ENCODE measurements around the gene CLK2. TPM values are rescaled to one million over a fixed set of nuclear protein-coding genes. Genes with fewer than 3 reads are reported as not detected.

The CLK2 gene
- 14.2 and 16.9 TPM in 2 replicates for total RNA-seq

DNA sequence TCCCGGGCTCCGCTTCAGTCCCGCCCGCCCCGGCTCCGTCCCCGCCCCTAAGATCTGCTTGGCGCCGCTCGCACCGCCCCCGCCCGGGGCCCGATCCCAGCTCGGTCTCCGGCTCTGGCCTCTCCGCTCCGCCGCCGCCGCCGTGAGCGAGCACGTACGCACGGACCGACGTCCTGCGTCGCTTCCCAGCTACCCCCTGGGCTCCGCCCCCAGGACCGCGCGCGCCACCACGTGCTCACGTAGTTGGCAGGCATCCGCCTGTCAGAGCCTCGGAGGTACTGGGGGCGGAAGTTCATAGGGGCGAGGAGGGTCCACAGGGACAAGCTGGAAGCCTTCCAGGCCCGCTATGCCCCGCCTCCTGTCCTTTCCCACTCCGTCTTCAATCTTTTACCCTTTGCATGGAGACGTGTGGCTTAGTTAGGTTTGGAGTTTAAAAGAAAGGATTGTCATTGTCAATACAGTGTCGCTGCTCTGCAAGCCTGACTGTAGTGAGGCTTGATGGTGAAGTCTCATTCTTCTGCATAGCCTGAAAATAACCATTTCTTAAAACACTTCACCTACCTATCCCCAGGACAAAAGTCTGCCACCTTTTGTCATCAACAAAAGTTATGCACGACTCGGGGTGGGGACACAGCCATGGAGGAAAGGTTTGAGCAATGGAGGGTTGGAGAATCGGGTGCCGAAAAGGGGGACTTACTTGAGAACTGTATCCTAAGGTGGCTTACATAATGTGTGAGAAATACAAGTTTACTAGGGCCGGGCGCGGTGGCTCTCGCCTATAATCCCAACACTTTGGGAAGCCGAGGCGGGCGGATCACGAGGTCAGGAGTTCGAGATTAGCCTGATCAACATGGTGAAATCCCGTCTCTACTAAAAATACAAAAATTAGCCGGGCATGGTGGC lies at the start of gene CLK2:
CLK2 (minus strand) TSS at position 162 of the 903 bp plus-strand sequence. CDS start 2,527 bp downstream, outside the sequence.

DNA sequence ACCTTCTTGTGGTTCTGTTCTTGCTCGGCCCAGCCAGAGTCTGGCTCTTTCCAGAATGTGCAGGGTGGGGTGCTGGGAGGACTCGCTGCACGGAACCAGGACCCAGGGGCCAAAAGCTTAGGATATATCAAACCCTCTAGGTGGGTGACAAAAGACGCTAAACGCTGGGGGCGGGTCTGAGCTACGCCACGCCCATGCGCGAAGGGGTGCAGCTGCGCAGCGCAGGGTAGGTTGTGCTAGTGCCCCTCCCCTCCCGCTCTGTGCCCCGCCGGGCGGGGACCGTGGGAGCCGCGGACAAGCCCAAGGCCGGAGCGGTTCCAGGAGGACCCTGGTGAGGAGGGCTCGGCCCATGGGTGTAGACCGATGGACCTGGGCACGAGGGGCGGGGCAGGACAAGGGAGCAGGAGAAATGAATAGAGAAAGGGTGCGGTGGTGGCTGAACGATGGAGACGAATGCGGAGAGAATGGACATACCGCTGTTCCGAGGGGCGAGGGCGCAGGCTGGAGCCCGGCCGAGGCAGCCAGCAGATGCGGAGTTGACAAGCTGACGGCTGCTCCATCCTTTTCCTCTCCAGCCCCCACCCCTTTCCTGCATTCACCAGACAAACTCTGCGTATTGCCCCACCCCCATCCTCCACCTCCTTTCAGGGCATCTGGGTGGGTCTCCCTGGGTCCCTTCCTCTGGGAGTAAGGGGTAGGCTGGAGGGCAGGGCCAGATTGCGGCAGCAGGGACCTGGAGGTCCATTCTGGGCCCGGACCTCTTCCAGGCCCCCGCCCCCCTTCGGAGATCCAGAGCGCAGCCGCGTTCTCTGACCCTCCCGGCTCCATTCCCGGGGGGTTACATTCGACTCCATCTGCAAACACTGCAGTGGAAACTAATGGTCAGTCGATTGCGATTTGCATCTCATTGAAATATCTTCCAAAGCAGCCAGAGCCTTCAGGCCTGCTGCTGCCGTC lies 47.6 kb upstream of the CLK2 start, which contains the start of gene RUSC1:
RUSC1 (plus strand) TSS at position 234 of the 957 bp plus-strand sequence. CDS start 880 bp downstream, outside the sequence.

DNA sequence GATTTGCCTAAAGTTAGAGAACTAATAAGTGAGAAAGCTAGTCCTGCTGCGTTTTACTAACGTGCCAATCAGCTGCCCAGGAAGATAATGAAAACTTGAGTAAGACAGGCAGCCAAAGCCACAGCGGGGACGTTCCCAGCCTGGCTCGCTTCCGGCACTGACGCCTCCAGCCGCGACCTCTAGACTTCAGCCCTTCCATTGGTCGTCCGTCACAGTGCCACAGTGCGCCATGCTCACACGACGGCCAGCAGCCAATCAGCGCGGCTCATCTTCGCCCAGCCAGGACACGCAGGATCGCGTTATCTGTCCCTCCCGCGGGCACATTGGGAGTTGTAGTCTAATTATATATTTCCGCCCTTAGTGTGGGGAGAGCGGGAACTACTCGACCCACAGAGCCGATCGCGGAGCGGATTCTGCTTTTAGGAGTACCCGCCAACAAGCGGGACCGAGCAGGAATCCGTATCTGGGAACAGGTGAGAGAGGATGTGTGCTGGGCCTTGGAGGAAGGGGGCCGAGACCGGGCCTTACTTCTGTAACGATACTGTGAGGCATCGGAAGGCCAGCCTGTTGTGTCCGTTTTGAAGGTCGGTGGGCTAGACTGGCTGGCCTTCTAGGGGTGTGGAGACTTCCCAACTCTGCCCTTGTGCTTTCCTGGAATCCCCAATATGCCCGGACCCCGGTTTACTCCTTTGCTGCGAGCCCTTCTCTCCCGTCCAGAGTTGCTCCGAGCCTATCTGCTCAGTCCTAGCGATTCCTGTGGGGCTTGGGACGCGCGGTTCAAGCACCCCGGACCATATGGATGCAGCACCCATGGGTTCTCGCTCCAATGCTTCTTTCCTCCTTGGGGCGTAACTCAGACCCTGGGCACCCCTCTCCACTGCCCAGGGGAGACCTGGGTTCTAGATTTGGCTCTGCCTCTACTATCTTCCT lies 35.5 kb upstream of the CLK2 start, which contains the start of gene FDPS:
FDPS (plus strand) TSS at position 374 of the 930 bp plus-strand sequence. CDS start 924 bp downstream, outside the sequence.

GRCh38 chr1:155301342-155301841 lies 28.1 kb upstream of the CLK2 start, which contains the start of gene PKLR:
TSS of gene PKLR (minus strand) at chr1:155301438. CDS start at chr1:155301395, 43 bp downstream.

DNA sequence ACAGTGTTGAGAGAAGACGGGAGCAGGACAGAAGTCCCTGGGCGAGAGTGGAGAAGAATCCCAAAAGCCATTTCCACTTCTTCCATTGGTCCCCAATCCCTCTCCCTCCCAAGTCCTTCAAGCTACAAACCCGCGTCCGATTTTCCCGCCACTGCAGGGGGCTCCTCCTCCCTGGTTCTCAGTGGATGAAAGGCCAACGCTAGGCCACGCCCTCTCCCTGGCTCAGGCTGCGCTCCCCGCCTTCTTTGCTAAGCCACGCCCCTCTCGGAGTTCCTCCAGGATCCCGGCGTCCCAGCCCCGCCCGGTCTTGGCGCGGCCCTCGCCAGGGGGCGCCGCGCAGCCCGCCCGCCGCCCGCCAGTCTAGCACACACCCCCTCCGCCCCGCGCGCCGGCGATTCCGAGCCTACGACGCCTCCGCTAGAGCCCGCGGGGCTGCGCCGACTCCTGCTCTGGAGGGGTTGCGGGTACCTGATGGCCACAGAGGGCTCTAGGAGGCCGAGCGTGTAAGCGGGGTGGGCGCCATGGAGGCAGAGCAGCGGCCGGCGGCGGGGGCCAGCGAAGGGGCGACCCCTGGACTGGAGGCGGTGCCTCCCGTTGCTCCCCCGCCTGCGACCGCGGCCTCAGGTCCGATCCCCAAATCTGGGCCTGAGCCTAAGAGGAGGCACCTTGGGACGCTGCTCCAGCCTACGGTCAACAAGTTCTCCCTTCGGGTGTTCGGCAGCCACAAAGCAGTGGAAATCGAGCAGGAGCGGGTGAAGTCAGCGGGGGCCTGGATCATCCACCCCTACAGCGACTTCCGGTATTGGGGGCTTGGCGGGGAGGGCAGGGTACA lies 4.0 kb upstream of the CLK2 start, which contains the start of gene HCN3:
HCN3 (plus strand) TSS at position 394 of the 832 bp plus-strand sequence; CDS start at position 522, 128 bp downstream.

DNA sequence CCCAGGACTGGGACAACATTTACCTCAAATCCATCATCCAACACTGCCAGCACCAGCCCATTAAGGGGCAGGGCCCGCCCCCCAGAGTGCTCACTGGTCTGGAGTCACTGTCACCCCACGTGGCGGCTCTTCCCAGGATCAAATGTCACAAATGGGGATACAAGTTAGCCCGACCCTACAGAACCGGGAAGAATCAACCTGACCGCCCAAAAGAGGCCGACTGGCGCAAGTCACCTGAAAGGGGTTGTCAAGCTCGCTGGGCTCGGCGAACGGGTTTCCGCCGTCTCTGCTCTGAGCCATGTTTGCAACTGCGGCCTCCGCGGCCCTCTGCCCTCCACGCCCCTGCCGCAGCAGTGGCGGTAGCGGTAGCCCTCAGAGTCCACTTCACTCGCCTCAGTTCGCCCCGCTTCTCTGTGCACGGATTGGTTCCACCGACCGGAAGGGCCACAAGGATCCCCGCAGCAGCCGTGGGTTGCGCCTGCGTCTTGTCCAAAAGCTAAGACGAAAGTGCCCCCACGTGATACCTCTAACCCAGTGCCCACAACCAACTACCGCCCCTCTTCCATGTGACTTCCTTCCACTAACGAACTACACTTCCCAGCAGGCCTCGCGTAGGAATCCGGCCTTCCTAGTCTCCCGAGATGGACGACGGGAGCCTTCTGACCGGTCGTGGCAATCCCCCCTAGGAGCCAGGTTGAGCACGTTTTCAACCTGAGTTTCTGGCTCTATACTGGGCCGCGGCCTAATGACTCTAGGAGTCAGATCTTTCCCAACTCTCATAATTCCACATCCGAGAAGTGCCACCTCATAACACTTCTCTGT lies 11.2 kb downstream of the CLK2 start, which contains the start of gene SCAMP3:
SCAMP3 (minus strand) TSS at position 509 of the 822 bp plus-strand sequence; CDS start at position 300, 209 bp downstream.

GRCh38 chr1:155255243-155256007 lies 17.9 kb downstream of the CLK2 start, which contains the start of gene ENTREP3:
TSS of gene ENTREP3 (minus strand) at chr1:155255483. CDS start at chr1:155254877, 606 bp downstream.

Other genes with a start within 250 kb of the CLK2 start
- not detected in 2 replicates for gene DCST2, start 239.7 kb downstream of the CLK2 start, total RNA-seq
- gene DCST1, start 239.7 kb downstream of the CLK2 start, total RNA-seq, result not detected in 2 replicates
- 207 and 264 TPM in 2 replicates for gene ADAM15, start 222.2 kb downstream of the CLK2 start, total RNA-seq
- gene EFNA4, start 209.8 kb downstream of the CLK2 start, total RNA-seq, result 10.7 and 14.4 TPM in 2 replicates
- 2.9 and 3.2 TPM in 2 replicates for gene EFNA3, start 194.7 kb downstream of the CLK2 start, total RNA-seq
- gene EFNA1, start 145.6 kb downstream of the CLK2 start, total RNA-seq, result 22.1 and 25.9 TPM in 2 replicates
- gene SLC50A1, start 137.7 kb downstream of the CLK2 start, total RNA-seq, result 57.0 and 57.2 TPM in 2 replicates
- gene DPM3, start 133.0 kb downstream of the CLK2 start, total RNA-seq, result 35.5 and 59.5 TPM in 2 replicates
- gene KRTCAP2, start 100.2 kb downstream of the CLK2 start, total RNA-seq, result 118 and 192 TPM in 2 replicates
- gene TRIM46, start 99.7 kb downstream of the CLK2 start, total RNA-seq, result 3.0 and 3.2 TPM in 2 replicates
- gene THBS3, start 65.6 kb downstream of the CLK2 start, total RNA-seq, result 5.4 and 15.6 TPM in 2 replicates
- gene MTX1, start 64.8 kb downstream of the CLK2 start, total RNA-seq, result 97.6 and 103 TPM in 2 replicates
- 17.5 and 18.4 TPM in 2 replicates for gene ENTREP3, start 18.0 kb downstream of the CLK2 start, total RNA-seq
- gene SCAMP3, start 11.1 kb downstream of the CLK2 start, total RNA-seq, result 72.9 and 75.6 TPM in 2 replicates
- 0.38 and 0.55 TPM in 2 replicates for gene HCN3, start 4.0 kb upstream of the CLK2 start, total RNA-seq
- gene PKLR, start 27.9 kb upstream of the CLK2 start, total RNA-seq, result 0.72 and 1.9 TPM in 2 replicates
- 696 and 705 TPM in 2 replicates for gene FDPS, start 35.4 kb upstream of the CLK2 start, total RNA-seq
- 35.8 and 47.1 TPM in 2 replicates for gene RUSC1, start 47.4 kb upstream of the CLK2 start, total RNA-seq